Measurements from ENCODE around the gene PTGDS.

PTGDS gene

DNA sequence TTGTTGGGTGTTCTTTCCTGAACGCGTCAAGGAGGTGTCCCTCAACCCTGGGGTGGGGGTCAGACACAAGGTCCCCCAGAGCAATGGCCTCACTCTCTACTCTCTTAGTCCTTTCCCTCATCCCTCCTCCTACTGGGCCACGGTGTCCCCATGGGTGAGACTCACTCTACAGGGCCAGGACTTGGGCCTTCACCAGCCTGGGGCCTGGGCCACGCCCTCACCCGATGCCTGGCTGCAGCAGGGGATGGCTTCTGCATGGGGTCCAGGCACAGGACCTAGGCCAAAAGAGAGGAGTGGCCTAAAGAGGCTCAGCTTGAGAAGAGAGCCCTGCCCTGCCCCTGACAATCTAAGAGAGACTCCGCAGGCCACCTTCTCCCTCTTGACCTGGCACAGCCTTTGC, 19.4 kb upstream of the PTGDS start:
- DNase-seq, result no peak

- DNase-seq, result no peak
Measured at GRCh38 chr9:136958473-136958872, 18.8 kb upstream of the PTGDS start.

DNA sequence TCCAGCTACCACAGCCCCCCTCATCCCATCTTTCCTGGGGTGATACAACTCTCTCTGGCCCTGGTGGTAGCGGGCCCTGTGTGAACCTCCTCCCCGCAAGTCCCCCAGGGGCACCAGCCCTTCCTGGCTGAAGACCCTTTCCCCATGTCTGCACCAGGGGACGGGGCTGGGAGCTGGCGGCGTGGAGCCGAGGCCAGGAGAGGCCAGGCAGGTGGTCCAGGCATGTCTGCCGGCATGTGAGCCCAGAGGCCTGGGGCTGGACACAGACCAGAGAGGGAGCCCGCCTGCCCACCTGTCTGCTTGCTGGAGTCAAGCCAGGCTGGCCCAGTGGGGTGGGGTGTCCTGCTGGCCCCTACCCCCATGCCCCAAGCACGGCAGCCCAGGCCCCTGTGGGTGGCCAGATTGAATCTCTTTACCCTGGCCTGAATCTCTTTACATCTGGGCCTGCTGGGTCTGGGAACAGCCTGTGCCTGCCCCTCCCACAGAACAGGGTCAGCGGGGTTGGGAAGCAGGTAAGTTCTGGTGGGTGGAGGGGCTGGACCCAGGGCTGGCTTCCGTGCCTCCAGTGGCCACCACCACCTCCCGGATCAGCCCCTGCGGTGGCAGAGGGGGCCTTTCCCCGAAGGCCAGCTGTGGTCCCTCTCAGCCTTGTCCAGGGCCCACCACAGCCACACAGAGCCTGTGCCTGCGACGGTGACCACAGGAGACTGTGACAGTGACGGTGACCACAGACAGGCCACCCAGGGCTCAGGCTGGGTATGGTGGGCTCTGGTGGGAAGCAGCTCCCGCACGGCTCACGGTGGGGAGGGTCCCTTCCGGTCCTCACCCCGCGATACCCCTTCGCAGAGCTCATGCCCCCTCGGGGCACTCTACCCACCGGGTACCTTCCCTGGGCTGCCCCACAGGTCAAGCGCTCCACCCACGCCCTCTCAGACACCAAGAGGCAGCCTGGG, 18.1 kb upstream of the PTGDS start:
- no peak for DNase-seq

GRCh38 chr9:136960212-136960937, 16.9 kb upstream of the PTGDS start:
- no peak for DNase-seq

- DNase-seq, result no peak
Measured at GRCh38 chr9:136960938-136961275, 16.4 kb upstream of the PTGDS start.

- DNase-seq, result no peak
Measured at GRCh38 chr9:136961279-136962065, 15.8 kb upstream of the PTGDS start.

- DNase-seq, result no peak
Measured at GRCh38 chr9:136962163-136962562, 15.1 kb upstream of the PTGDS start.

- no peak for DNase-seq
Measured at GRCh38 chr9:136962701-136963248, 14.5 kb upstream of the PTGDS start.

DNA sequence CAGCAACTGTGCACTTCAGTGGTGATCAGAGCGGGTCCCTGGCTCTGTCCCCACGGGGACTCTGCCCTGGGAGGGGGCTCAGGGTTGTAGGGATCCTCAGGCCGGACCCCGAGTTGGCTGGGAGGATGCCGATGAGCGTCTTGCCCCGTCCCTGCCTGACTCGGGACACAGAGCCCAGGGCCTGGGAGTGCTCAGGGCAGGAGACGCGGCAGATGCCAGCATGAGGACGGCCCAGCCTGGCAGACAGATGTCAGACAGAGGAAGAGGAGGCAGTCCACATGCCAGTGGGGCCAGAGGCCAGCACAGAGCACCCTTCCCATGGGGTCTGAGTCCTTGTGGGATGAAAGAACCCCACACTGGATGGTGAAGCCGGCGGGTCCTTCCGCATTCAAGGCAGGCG, 14.0 kb upstream of the PTGDS start:
- DNase-seq, result no peak

- DNase-seq, result no peak
Measured at GRCh38 chr9:136963751-136964150, 13.6 kb upstream of the PTGDS start.

DNA sequence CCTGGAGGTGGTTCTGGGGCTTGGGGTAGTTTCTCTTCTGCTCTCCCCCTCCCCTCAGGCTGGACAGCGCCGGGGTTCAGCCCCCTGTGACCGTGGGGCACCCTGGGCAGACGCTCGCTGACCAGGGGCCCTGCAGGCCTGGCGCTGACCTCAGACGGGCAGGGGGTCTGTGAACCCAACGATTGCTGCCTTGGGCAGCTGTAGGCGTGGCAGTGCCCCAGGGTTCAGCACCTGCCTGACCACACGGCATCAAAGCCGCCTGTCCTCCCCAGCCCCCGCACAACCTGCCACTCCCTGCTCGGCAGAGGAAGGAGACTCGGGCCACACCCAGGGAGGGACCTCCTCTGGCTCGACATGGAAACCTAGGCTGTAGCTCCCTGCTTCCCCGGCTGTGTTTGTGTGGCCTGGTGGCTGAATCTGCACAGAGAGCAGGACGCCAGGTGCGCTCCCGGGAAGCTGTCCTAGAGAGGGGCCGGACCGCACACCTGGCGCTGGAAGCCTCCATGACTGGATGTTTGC, 13.1 kb upstream of the PTGDS start:
- no peak for DNase-seq

DNA sequence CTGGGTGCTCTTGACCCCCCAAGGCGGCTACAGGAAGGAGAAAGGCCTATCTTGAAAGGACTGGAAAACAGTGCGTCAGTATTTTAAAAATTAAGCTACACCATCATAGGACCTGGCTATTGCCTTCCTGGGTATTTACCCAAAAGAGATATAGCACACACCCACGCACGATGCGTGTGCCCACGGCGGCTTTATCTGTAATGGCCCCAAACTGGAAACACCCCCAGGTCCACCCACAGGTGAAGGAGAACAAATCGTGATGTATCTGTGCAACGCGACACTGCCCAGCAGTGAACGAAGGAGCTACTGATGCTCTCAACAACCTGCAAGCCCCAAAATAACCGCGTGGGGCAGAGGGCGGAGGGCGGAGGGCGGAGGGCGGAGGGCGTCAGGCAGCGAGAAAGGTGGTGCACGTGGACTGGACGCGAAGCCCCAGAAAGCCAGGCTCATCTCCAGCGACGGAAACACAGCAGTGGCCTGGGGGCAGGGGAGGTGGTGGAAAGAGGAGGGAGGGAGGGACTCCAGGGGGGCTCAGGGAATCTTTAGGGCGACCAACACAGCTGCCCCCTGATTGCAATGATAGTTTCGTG, 12.4 kb upstream of the PTGDS start:
- DNase-seq, result no peak

DNA sequence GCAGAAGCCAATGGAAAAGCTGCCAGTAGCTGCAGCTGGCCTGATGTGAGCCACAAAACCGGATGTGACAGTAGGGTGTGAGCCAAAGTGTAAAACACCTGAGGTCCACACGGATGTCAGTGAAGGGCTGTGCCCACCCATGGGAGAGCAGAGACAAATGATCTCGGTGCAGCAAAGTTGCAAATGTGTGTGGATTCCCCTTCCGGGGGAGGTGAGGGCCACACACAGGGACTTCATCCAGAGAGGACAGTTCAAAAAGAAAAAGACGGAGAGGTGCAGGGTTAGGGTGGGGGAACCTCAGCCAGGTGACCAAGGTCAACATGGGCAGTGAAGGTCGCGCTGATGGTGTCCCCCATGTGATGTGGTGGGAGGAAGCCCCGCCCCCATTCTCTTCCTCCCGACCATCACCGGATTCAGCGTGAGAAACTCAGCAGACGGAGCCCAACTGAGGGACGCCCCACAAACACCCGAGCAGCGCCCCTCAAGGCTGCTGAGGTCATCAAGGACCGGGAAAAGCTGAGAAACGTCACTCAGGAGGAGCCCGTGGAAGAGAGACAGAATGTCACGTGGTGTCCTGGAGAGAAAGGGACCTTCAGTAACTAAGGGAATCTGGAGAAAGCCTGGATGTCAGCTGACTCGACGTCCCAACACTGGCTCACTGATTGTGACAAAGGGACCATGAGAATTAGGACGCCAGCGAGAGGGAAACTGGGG, 11.4 kb upstream of the PTGDS start:
- no peak for DNase-seq

DNA sequence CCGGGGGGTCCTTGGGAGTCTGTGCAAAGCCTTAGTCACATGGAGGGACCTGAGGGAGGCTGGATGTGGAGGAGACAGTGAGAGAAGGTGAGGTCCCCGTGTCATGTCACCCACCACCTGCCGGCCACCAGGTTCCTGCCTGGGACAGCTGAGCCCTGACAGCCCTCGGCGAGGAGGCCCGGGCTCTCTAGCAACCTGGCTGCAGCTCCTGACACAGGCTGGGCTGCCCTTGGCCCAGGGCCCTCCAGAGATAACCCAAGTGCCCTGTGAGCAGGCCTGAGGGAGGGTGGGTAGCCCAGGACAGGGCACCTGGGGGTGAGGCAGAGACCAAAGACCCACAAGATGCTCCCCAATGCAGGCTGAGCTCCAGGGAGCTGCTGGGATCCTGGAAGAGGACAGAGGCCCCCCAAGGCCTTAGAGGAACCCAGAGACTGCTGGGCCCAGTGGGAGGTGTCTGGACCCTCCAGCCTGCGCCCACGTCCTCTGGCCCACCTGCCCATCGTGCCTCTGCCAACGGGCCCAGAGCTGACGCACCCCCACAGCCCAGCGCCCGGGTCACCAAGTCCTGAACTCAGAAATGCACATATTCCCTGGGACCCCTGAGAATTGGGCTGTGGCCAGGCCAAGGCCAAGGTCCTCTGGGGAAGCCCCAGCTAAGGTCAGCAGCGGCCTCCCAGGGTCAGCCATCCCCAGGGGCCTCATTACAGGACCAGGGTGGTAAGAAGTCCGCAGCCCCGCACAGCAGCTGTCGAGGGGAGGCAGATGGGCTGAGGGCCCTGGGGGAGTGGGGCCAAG, 8.8 kb upstream of the PTGDS start:
- no peak for DNase-seq

DNA sequence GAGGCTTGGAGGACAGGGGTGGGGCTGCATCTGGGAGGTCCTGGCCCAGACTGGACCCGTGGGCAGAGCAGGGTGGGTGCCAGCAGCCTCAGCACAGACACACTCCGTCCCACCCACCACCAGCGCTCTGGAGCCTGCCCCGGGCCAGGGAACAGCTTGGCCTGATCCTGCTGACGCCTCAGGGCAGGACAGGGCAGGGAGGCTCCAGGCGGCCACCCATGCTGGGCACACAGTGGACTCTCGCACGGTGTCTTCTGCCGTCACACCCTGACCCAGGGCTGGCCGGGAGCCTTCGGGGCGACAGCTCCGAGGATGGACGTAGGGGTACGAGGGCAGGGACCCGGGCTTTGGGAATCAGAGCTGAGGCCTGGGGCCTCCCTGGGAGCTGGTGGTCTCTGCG, 8.2 kb upstream of the PTGDS start:
- DNase-seq, result no peak

GRCh38 chr9:136969774-136970173, 7.5 kb upstream of the PTGDS start:
- DNase-seq, result no peak

DNA sequence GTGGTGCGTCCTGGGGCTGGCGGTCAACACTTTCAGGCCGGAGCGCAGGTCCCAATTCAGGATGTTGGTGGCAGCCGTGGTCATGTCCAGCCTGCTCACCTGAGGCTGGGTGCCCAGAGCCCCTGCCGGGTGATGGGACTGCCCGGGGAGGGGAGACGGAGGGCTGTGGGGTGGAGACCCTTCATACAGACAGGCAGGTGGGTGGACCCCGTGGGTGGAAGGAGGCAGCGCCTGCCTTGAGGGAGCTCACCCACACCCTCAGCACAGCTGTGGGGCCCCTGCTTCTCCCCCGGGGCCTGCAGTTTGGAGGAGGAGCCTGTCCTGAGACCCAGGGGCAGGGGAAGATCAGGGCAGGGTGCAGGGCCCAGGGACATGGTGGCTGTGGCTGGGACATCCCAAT, 6.9 kb upstream of the PTGDS start:
- no peak for DNase-seq

GRCh38 chr9:136971746-136972145, 5.6 kb upstream of the PTGDS start:
- DNase-seq, result no peak

DNA sequence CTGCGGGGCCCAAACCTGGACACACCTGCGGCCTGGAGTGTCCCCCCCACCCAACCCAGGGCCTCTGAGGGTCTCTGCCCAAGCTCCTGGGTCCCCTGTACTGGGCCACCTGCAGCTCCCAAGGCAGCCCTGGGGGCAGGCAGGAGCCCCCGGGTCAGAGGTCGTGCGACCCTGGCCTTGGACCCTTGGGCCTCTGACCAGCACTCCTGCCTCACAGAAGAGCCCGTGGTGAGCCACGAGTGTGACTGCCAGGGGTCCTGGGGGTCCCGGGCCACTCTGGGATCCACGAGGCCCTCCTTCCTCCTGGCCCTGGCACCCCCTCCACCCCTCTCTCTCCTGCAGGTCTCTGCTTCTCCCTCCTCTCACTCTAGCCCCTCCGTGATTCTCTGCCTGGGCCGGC, 5.0 kb upstream of the PTGDS start:
- no peak for DNase-seq

GRCh38 chr9:136972743-136973142, 4.6 kb upstream of the PTGDS start:
- DNase-seq, result no peak

All from right kidney (tissue), 1 donor.